DOHH2 (cell line): ENCODE measurements around the gene ABCG5.

Experiments used
- H3F3A ChIP-seq: fragments of 200-600 bp; sonication (generic), shearing (Covaris generic); 2 replicates; pipeline ENCODE4 v1.6.0; 2016; ENCODE audit warnings: antibody characterized with exemption, mild to moderate bottlenecking; ENCODE audit not compliant: control insufficient read depth, insufficient read depth
- H3K27ac ChIP-seq: fragments of 200-600 bp; sonication (generic); 2 replicates; pipeline ENCODE4 v1.5.1; 2014; ENCODE audit warnings: low read depth, mild to moderate bottlenecking, low read length, moderate library complexity
- H3K27me3 ChIP-seq: fragments of 200-600 bp; sonication (generic); 2 replicates; pipeline ENCODE4 v1.6.1; 2014; ENCODE audit warnings: mild to moderate bottlenecking, low read length, mixed read lengths; ENCODE audit not compliant: control insufficient read depth
- H3K36me3 ChIP-seq: fragments of 200-600 bp; sonication (generic); 2 replicates; pipeline ENCODE4 v1.6.1; 2014; ENCODE audit warnings: mild to moderate bottlenecking, low read length, moderate library complexity, mixed read lengths; ENCODE audit not compliant: control insufficient read depth
- H3K4me1 ChIP-seq: fragments of 200-600 bp; sonication (generic); 2 replicates; pipeline ENCODE4 v1.6.1; 2014; ENCODE audit warnings: mild to moderate bottlenecking, low read length, mixed read lengths; ENCODE audit not compliant: control insufficient read depth
- H3K4me2 ChIP-seq: fragments of 200-600 bp; sonication (generic); 2 replicates; pipeline ENCODE4 v1.6.0; 2014; ENCODE audit warnings: mild to moderate bottlenecking, low read length, moderate library complexity
- H3K4me3 ChIP-seq: fragments of 200-600 bp; sonication (generic); 2 replicates; pipeline ENCODE4 v1.5.1; 2014; ENCODE audit warnings: mild to moderate bottlenecking, low read length, mixed read lengths
- H3K79me2 ChIP-seq: fragments of 200-600 bp; sonication (generic); 2 replicates; pipeline ENCODE4 v1.6.1; 2014; ENCODE audit warnings: mild to moderate bottlenecking, low read length, mixed read lengths; ENCODE audit not compliant: control insufficient read depth
- H3K9me2 ChIP-seq: fragments of 200-600 bp; sonication (generic); replicated peaks from 2 replicates; pipeline ENCODE4 v1.6.1; 2014; ENCODE audit warnings: mild to moderate bottlenecking, low read length, mixed read lengths; ENCODE audit not compliant: control insufficient read depth
- H3K9me3 ChIP-seq: fragments of 200-600 bp; sonication (generic); 2 replicates; pipeline ENCODE4 v1.6.1; 2014; ENCODE audit warnings: antibody characterized with exemption, low read length, mixed read lengths; ENCODE audit not compliant: control insufficient read depth, insufficient read depth
- H4K20me1 ChIP-seq: fragments of 200-600 bp; sonication (generic); 2 replicates; pipeline ENCODE4 v1.6.0; 2014; ENCODE audit warnings: low read depth, mild to moderate bottlenecking, antibody characterized with exemption, low read length, moderate library complexity; ENCODE audit not compliant: control insufficient read depth, insufficient read depth
- EZH2phosphoT487 ChIP-seq: fragments of 200-600 bp; sonication (generic); IDR thresholded peaks from 2 replicates; pipeline ENCODE4 v1.6.1; 2017; ENCODE audit warnings: borderline replicate concordance, mild to moderate bottlenecking, antibody characterized with exemption, low read length, moderate library complexity, mixed read lengths
- TF ChIP-seq, protein P1 (sequence below): fragments of 200-600 bp; sonication (generic); IDR thresholded peaks from one replicate; pipeline ENCODE4 v1.5.1; 2014; ENCODE audit warnings: antibody characterized with exemption, mild to moderate bottlenecking, low read depth, low read length; ENCODE audit not compliant: poor library complexity, severe bottlenecking

Gene ABCG5

DNA sequence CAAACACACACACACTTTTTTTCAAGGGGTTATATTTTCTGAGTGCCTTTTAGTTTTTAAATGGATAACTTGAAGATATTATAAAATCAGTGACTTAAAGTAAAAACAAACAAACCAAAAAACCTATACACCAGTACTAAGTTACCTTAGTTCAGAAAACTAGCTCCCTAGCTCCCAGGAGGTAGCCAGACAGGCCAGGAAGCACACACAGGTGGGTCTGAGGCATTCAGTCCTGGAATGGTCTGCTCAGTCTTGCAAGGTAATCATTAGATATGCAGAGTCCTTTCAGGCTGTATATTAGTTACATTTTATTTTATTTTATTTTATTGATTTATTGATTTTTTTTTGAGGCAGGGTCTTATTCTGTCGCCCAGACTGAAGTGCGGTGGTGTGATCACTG is 75.5 kb downstream of the ABCG5 start:
- Histone ChIP-seq H4K20me1 (no peaks in the 10 kb centered on the region), H3K79me2 (no peaks in the 10 kb centered on the region), H3K9me3 (no peaks in the 10 kb centered on the region), H3K36me3 (no peaks in the 10 kb centered on the region), H3K27ac (no peak overlapping the region), H3F3A (no peaks in the 10 kb centered on the region), H3K9me2 (no peaks in the 10 kb centered on the region), H3K4me1 (no peaks in the 10 kb centered on the region), H3K4me3 (no peak overlapping the region), H3K27me3 (0 out of 2 replicates have a peak, but pooled peaks cover 4% of the 10 kb centered on the region), H3K4me2 (no peak overlapping the region)
- TF ChIP-seq EZH2phosphoT487: no peak
- TF ChIP-seq, protein P1, sequence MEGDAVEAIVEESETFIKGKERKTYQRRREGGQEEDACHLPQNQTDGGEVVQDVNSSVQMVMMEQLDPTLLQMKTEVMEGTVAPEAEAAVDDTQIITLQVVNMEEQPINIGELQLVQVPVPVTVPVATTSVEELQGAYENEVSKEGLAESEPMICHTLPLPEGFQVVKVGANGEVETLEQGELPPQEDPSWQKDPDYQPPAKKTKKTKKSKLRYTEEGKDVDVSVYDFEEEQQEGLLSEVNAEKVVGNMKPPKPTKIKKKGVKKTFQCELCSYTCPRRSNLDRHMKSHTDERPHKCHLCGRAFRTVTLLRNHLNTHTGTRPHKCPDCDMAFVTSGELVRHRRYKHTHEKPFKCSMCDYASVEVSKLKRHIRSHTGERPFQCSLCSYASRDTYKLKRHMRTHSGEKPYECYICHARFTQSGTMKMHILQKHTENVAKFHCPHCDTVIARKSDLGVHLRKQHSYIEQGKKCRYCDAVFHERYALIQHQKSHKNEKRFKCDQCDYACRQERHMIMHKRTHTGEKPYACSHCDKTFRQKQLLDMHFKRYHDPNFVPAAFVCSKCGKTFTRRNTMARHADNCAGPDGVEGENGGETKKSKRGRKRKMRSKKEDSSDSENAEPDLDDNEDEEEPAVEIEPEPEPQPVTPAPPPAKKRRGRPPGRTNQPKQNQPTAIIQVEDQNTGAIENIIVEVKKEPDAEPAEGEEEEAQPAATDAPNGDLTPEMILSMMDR: no peak
